ENCODE results near the gene HAX1. TPM values are rescaled to one million over a fixed set of nuclear protein-coding genes. Genes with fewer than 3 reads are reported as not detected.

The HAX1 gene
- total RNA-seq, 4 donors from 2014 or later, result 71.8 to 125 (median 75.6) TPM

GRCh38 chr1:154236855-154237254, 35.6 kb upstream of the HAX1 start:
- no peak overlapping the region for H3K4me3 ChIP-seq
- H3K27me3 ChIP-seq, result no peaks in the 10 kb centered on the region
- H3K36me3 ChIP-seq, result peaks cover 0 to 93% (median 0%) of the 10 kb centered on the region in 3 donors
- H3K4me1 ChIP-seq, result no peaks in the 10 kb centered on the region
- no peaks in the 10 kb centered on the region for H3K9me3 ChIP-seq
- no peak for DNase-seq
- H3K27ac ChIP-seq, result no peak overlapping the region
- TF ChIP-seq POLR2A (IDR thresholded peaks at IDR 0.05) (no peak), CTCF (IDR thresholded peaks at IDR 0.05) (no peak)

- H3K9me3 ChIP-seq, result no peaks in the 10 kb centered on the region
- no peak for TF ChIP-seq CTCF (IDR thresholded peaks at IDR 0.05)
- no peak for TF ChIP-seq POLR2A (IDR thresholded peaks at IDR 0.05)
- H3K4me3 ChIP-seq, result no peak overlapping the region
- no peaks in the 10 kb centered on the region for H3K4me1 ChIP-seq
- peaks cover 0 to 93% (median 0%) of the 10 kb centered on the region in 3 donors for H3K36me3 ChIP-seq
- DNase-seq, result no peak
- no peaks in the 10 kb centered on the region for H3K27me3 ChIP-seq
- H3K27ac ChIP-seq, result no peak overlapping the region
Measured at GRCh38 chr1:154237435-154237834, 35.0 kb upstream of the HAX1 start.

- H3K36me3 ChIP-seq, result peaks cover 0 to 93% (median 0%) of the 10 kb centered on the region in 3 donors
- no peaks in the 10 kb centered on the region for H3K4me1 ChIP-seq
- DNase-seq, result no peak
- no peaks in the 10 kb centered on the region for H3K27me3 ChIP-seq
- no peaks in the 10 kb centered on the region for H3K9me3 ChIP-seq
- H3K4me3 ChIP-seq, result no peak overlapping the region
- TF ChIP-seq POLR2A (IDR thresholded peaks at IDR 0.05) (no peak), CTCF (IDR thresholded peaks at IDR 0.05) (no peak)
- H3K27ac ChIP-seq, result no peak overlapping the region
Measured at GRCh38 chr1:154237880-154238506, 34.4 kb upstream of the HAX1 start.

GRCh38 chr1:154239491-154239890, 32.9 kb upstream of the HAX1 start:
- H3K27me3 ChIP-seq, result no peaks in the 10 kb centered on the region
- H3K27ac ChIP-seq, result no peak overlapping the region
- no peaks in the 10 kb centered on the region for H3K4me1 ChIP-seq
- H3K4me3 ChIP-seq, result no peak overlapping the region
- TF ChIP-seq POLR2A (IDR thresholded peaks at IDR 0.05) (no peak), CTCF (IDR thresholded peaks at IDR 0.05) (no peak)
- DNase-seq, result no peak
- H3K36me3 ChIP-seq, result peaks cover 0 to 94% (median 3%) of the 10 kb centered on the region in 3 donors
- H3K9me3 ChIP-seq, result no peaks in the 10 kb centered on the region

- Histone ChIP-seq H3K27me3 (no peaks in the 10 kb centered on the region), H3K27ac (no peak overlapping the region), H3K4me3 (no peak overlapping the region), H3K9me3 (no peaks in the 10 kb centered on the region), H3K4me1 (no peaks in the 10 kb centered on the region), H3K36me3 (peaks cover 0 to 94% (median 4%) of the 10 kb centered on the region in 3 donors)
- TF ChIP-seq POLR2A (IDR thresholded peaks at IDR 0.05) (no peak), CTCF (IDR thresholded peaks at IDR 0.05) (no peak)
- no peak for DNase-seq
Measured at GRCh38 chr1:154240294-154240833, 32.1 kb upstream of the HAX1 start.

All from Peyer's patch (tissue), 4 donors.